ENCODE measurements around the gene TRNAU1AP.

Gene TRNAU1AP

DNA sequence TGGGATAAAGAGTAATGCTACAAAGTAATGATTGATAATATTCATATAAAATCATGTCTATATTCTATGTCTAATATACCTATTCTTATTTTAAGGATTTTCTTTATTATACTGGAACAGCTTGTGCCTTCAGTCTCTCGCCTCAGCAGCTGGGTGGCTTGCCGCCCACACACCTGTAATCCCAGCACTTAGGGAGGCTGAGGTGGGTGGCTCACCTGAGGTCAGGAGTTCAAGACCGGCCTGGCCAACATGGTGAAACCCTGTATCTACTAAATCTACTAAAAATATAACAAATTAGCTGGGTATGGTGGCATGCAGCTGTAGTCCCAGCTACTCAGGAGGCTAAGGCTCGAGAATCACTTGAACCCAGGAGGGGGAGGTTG lies 7.6 kb upstream of the TRNAU1AP start:
- TF ChIP-seq, protein P1, sequence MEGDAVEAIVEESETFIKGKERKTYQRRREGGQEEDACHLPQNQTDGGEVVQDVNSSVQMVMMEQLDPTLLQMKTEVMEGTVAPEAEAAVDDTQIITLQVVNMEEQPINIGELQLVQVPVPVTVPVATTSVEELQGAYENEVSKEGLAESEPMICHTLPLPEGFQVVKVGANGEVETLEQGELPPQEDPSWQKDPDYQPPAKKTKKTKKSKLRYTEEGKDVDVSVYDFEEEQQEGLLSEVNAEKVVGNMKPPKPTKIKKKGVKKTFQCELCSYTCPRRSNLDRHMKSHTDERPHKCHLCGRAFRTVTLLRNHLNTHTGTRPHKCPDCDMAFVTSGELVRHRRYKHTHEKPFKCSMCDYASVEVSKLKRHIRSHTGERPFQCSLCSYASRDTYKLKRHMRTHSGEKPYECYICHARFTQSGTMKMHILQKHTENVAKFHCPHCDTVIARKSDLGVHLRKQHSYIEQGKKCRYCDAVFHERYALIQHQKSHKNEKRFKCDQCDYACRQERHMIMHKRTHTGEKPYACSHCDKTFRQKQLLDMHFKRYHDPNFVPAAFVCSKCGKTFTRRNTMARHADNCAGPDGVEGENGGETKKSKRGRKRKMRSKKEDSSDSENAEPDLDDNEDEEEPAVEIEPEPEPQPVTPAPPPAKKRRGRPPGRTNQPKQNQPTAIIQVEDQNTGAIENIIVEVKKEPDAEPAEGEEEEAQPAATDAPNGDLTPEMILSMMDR (IDR thresholded peaks at IDR 0.05; ENCODE audit: extremely low read depth, missing control alignments): no peak
- no peak for DNase-seq (ENCODE audit: low spot score)

DNA sequence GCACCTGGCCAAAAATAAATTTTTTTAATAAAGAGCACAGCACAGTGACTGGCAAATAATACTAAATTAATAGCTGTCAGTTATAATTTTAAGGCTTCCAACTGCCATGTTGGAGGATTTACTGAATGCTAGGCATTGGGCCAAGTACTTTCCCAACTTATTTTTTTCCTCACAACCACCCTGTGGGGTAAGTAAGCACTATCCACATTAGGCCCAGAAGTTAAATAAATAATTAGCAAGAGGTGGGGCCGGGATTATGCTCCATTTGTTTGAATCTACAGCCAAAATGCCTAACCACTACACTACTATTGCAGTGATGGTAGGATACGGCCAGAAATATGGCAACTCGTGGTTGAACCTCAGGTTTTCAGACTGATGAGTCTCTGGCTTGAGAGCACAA lies 4.6 kb upstream of the TRNAU1AP start:
- DNase-seq (ENCODE audit: low spot score): no peak
- TF ChIP-seq, protein P1 (IDR thresholded peaks at IDR 0.05; ENCODE audit: extremely low read depth, missing control alignments): no peak

DNA sequence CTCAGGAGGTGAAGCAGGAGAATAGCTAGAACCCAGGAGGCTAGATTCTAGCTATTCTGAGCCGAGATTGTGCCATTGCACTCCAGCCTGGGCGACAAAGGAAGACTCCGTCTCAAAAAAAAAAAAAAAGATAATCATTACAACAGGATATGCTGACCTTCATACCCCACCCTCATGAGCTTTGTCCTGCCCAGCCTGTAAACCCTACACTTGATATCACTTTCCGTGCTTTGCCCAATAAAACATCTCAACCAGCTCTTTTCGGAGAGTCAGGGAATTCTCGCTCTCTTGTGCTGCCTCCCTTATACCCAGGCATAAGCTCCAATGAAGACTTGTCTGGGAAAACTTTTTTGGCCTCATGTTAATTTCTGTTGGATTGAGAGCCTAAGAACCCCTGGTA lies 1.5 kb upstream of the TRNAU1AP start:
- no peak for DNase-seq (ENCODE audit: low spot score)
- TF ChIP-seq, protein P1 (IDR thresholded peaks at IDR 0.05; ENCODE audit: extremely low read depth, missing control alignments): no peak

DNA sequence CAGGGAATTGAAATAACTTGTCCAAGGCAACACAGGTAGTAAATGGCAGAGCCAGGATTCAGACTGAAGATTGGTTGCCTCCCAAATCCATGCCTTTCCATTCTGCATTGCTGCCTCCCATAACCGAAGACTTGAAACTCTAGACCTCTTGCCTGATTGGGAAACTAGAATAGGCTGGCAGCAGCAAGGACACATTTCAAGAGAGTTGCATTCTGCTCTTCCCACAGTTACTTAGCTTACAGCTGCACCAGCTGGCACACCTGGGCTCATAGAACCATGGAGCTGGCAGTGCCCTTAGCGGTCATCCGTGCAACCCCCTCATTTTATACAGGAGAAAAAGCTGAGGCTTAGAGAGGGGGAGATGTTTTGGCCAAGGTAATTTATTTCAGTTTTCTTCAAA lies 8.0 kb downstream of the TRNAU1AP start:
- no peak for DNase-seq (ENCODE audit: low spot score)
- TF ChIP-seq, protein P1 (IDR thresholded peaks at IDR 0.05; ENCODE audit: extremely low read depth, missing control alignments): no peak

DNA sequence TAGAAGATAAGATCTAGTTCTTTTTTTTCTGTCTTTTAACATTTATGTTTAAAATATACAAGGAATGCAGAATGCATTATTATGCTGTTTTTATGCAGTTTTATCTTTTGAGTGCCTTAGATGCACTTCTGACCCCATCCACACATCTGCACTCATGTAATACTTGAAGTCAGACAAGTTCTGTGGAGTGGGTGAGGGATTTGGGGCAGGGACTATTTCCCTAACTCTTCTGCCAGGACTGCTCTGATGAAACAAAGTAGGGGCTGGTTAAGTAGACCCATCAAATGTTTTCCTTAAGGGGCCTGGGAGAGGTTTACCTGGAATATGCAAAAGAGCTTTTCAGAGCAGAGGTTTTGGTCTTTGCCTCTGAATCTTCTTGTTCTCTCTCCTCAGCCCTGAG lies 11.4 kb downstream of the TRNAU1AP start:
- no peak for DNase-seq (ENCODE audit: low spot score)

DNA sequence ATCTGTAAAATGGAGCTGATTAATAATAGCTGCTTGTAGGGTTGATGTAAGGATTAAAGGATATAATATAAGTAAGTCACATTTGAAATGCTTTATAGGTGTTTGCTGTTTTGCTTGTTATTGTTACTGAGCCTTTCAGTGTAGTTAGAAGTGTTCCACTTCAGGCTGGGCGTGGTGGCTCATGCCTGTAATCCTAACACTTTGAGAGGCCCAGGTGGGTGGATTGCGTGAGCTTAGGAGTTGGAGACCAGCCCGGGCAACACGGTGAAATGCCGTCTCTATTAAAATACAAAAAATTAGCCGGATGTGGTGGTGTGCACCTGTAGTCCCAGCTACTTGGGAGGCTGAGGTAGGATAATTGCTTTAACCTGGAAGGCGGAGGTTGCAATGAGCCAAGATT lies 12.2 kb downstream of the TRNAU1AP start:
- no peak for DNase-seq (ENCODE audit: low spot score)
- TF ChIP-seq, protein P1 (IDR thresholded peaks at IDR 0.05; ENCODE audit: extremely low read depth, missing control alignments): no peak

More for the DNA sequence above, 11.4 kb downstream of the TRNAU1AP start:
- TF ChIP-seq, protein P1 (IDR thresholded peaks at IDR 0.05; ENCODE audit: extremely low read depth, missing control alignments): no peak

DNA sequence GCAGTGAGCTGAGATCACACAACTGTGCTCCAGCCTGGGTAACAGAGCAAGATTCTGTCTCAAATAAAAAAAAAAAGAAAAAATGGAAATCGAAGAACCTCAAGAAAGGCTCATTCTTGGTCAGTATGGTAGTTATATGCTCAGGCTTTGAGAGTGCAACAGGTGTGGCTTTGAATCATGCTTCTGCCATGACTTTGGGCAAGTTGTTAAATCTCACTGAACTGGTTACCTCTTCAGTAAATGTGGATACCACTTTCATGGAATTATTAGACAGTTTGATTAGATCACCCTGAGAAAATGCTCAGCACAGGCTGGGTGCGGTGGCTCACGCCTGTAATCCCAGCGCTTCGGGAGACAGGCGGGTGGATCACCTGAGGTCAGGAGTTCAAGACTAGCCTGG lies 12.8 kb downstream of the TRNAU1AP start:
- no peak for DNase-seq (ENCODE audit: low spot score)
- TF ChIP-seq, protein P1 (IDR thresholded peaks at IDR 0.05; ENCODE audit: extremely low read depth, missing control alignments): no peak
